Caco-2 (cell line): ENCODE data around the gene ANK3. TPM values are rescaled to one million over a fixed set of nuclear protein-coding genes. Genes with fewer than 3 reads are reported as not detected.

ENCODE experiments used
- BruUV-seq: library from RNA; stranded (reverse); fragments of 400-500 nt; replicated peaks from 2 replicates; lab custom pipeline; 2021; lab: Mats Ljungman, UMichigan
- CTCF ChIA-PET: fragments of 300-600 bp; sonication (Branson Sonifier 250); formaldehyde crosslinking; loops from one replicate; lab custom pipeline; 2022; ENCODE audit warnings: antibody characterized with exemption; lab: Charles Lee
- POLR2A ChIA-PET: fragments of 300-600 bp; sonication (Branson Sonifier 250); formaldehyde crosslinking; loops from one replicate; lab custom pipeline; 2022; ENCODE audit warnings: antibody characterized with exemption; lab: Charles Lee
- DNase-seq, 2 experiments: peaks; one replicate each; pipeline versions ENCODE4 v3.0.0 to v3.0.0-alpha.2; 2020 to 2022
- H3K27me3 ChIP-seq: replicated peaks from 2 replicates; pipeline ENCODE4 v1.6.0; 2011; ENCODE audit warnings: low read length; ENCODE audit not compliant: control insufficient read depth, insufficient read depth
- H3K36me3 ChIP-seq: 2 replicates; pipeline ENCODE4 v1.5.1; 2011; ENCODE audit warnings: low read length; ENCODE audit not compliant: control insufficient read depth, insufficient read depth
- H3K4me1 ChIP-seq: fragments of 250-450 bp; sonication (Bioruptor Pico); 2 replicates; pipeline ENCODE4 v1.5.1; 2020; ENCODE audit warnings: mild to moderate bottlenecking
- H3K4me3 ChIP-seq: 2 replicates; pipeline ENCODE4 v1.5.1; 2011; ENCODE audit warnings: low read depth, mild to moderate bottlenecking, control low read depth, low read length
- H3K9me3 ChIP-seq: fragments of 250-450 bp; sonication (Bioruptor Pico); 2 replicates; pipeline ENCODE4 v1.5.1; 2020; ENCODE audit warnings: mild to moderate bottlenecking, moderate library complexity
- H3K27ac Mint-ChIP-seq: one replicate; pipeline ENCODE4 v1.8.0; 2022; ENCODE audit warnings: mixed read lengths; ENCODE audit not compliant: unreplicated experiment
- H3K27me3 Mint-ChIP-seq: one replicate; pipeline ENCODE4 v1.8.0; 2022; ENCODE audit warnings: mixed read lengths; ENCODE audit not compliant: insufficient read depth, unreplicated experiment
- H3K36me3 Mint-ChIP-seq: one replicate; pipeline ENCODE4 v1.8.0; 2022; ENCODE audit warnings: mild to moderate bottlenecking, mixed read lengths; ENCODE audit not compliant: insufficient read depth, unreplicated experiment
- H3K4me1 Mint-ChIP-seq: one replicate; pipeline ENCODE4 v1.8.0; 2022; ENCODE audit warnings: low read depth, mixed read lengths; ENCODE audit not compliant: unreplicated experiment
- H3K4me3 Mint-ChIP-seq: one replicate; pipeline ENCODE4 v1.8.0; 2022; ENCODE audit warnings: mild to moderate bottlenecking, moderate library complexity, mixed read lengths; ENCODE audit not compliant: unreplicated experiment
- H3K9me3 Mint-ChIP-seq: one replicate; pipeline ENCODE4 v1.8.0; 2022; ENCODE audit warnings: mixed read lengths; ENCODE audit not compliant: unreplicated experiment
- CTCF ChIP-seq, 2 experiments: fragments of 200-600 bp in 1 of 2; IDR thresholded peaks; 1 replicate in 1 of 2; 2 replicates in 1 of 2; pipeline versions ENCODE4 v1.5.1 to v1.8.0; 2011 to 2022; ENCODE audit warnings: antibody characterized with exemption in 1 of 2, control low read depth in 1 of 2, inconsistent platforms in 1 of 2, low read depth in 1 of 2, low read length in 1 of 2, mild to moderate bottlenecking in 1 of 2, moderate library complexity in 1 of 2; ENCODE audit not compliant: insufficient read depth in 1 of 2, severe bottlenecking in 1 of 2, unreplicated experiment in 1 of 2
- intact Hi-C: fragments of 100-400 bp; cut with micrococcal nuclease; formaldehyde crosslinking; loops from one replicate; pipeline ENCODE4 v1.10.0; 2022; ENCODE audit not compliant: unreplicated experiment
- total RNA-seq: library from RNA; stranded (reverse); gene quantifications from 2 replicates; pipeline ENCODE4 v1.2.3, GENCODE V29; 2022

ANK3 gene
- total RNA-seq, 1 experiment from 2014 or later, result 46.7 TPM

- Mint-ChIP-seq H3K36me3 (no peaks in the 10 kb centered on the region), H3K27ac (peak overlapping the region; percentile 71), H3K4me3 (peak overlapping the region; percentile 54), H3K27me3 (no peaks in the 10 kb centered on the region), H3K4me1 (peaks cover 20% of the 10 kb centered on the region), H3K9me3 (peaks cover 8% of the 10 kb centered on the region)
- Histone ChIP-seq H3K27me3 (no peaks in the 10 kb centered on the region), H3K9me3 (no peaks in the 10 kb centered on the region), H3K4me3 (no peak overlapping the region), H3K4me1 (peaks cover 18% of the 10 kb centered on the region), H3K36me3 (no peaks in the 10 kb centered on the region)
- peak; percentile 66 to 75 for DNase-seq
- ChIA-PET POLR2A (no interaction called here), CTCF (interaction anchor here (0.6 to 1.3 kb wide), 2 partner anchors 35 to 1966 kb away, joined by 3 to 7 read pairs; partner anchors contain the start of gene UBE2D1)
- no peak for TF ChIP-seq CTCF (IDR thresholded peaks at IDR 0.05; ENCODE audit: insufficient read depth in 1 of 2, low read depth in 1 of 2, low read length in 1 of 2, severe bottlenecking in 1 of 2, unreplicated experiment in 1 of 2)
- BruUV-seq, result TSS peak; percentile 74
- intact Hi-C loops, result loop anchor here (1.0 kb wide), 1 partner anchor 17 kb away; no protein-coding TSS in a partner anchor
Observed at GRCh38 chr10:60299961-60300883, 89.5 kb downstream of the ANK3 start.

DNA sequence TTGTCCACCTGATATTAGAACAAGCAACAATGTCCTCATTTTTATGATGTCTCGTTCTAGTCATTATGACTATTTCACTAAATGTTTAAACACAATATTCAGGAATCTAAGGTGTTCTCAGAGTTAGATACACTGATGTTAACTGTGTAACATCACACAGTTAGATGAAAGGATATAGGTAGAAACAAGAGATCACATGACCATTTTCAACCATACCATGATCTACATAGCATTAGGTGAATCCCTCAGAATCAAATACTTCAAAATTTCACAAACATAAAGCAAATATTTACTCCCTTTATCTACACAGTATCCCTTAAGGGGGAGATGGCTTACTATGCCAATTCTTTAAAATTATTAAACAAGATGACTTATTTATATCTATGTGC, 90.3 kb downstream of the ANK3 start:
- Histone ChIP-seq H3K9me3 (no peaks in the 10 kb centered on the region), H3K4me1 (peaks cover 18% of the 10 kb centered on the region), H3K4me3 (no peak overlapping the region), H3K27me3 (no peaks in the 10 kb centered on the region), H3K36me3 (no peaks in the 10 kb centered on the region)
- intact Hi-C loops, result no loop called here
- H3K4me3 Mint-ChIP-seq, result no peak overlapping the region
- peaks cover 8% of the 10 kb centered on the region for H3K9me3 Mint-ChIP-seq
- H3K27ac Mint-ChIP-seq, result peak overlapping the region; percentile 71
- POLR2A ChIA-PET, result no interaction called here
- no peaks in the 10 kb centered on the region for H3K27me3 Mint-ChIP-seq
- CTCF ChIA-PET, result no interaction called here
- no peak for DNase-seq
- no peak for TF ChIP-seq CTCF (IDR thresholded peaks at IDR 0.05; ENCODE audit: insufficient read depth in 1 of 2, low read depth in 1 of 2, low read length in 1 of 2, severe bottlenecking in 1 of 2, unreplicated experiment in 1 of 2)
- no TSS peak for BruUV-seq
- peaks cover 20% of the 10 kb centered on the region for H3K4me1 Mint-ChIP-seq
- no peaks in the 10 kb centered on the region for H3K36me3 Mint-ChIP-seq

DNA sequence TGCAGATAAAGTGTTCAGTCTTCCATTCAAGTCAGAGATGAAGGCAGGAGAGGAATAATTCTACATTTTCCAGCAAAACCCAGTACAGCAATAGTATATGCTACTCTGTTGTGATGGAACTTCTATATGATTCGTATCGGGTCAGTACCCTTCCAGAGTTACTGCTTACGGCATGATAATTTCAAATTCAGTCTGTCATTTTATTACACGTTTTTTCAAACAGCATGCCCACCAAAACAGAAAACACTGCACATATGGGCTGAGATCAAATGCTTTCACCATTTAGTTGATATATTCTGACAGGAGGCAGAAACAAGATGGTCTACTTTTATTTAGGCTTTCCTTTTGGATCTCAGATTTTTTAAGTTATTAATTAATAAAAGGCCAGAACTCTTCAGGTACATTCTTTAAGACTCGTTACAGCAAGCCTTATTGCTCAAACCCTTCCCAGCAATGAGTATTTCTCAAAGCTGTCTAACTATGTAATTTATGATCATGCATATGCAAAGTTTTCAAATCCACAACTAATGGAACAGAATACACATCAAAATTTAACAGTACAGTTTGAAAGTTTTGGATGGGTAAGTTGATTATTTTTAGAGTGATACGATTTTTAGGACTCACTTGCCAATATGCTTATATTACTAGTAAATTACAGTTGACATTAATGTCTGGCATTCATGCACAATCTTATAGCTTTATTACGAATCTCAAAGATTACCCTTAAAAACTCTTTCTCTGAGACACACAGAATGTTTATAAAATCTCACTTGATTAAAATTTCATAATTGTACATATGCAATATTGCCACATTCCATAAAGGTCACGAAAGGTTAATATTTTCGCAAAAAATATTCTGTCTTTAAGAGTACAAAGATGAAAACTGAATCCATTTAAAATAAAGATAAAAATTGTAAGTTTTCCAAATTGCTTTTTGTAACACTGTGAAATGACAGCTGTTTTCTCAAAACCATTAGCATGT, 91.0 kb downstream of the ANK3 start:
- no peak for TF ChIP-seq CTCF (IDR thresholded peaks at IDR 0.05; ENCODE audit: insufficient read depth in 1 of 2, low read depth in 1 of 2, low read length in 1 of 2, severe bottlenecking in 1 of 2, unreplicated experiment in 1 of 2)
- H3K9me3 ChIP-seq, result no peaks in the 10 kb centered on the region
- H3K27me3 ChIP-seq, result no peaks in the 10 kb centered on the region
- H3K36me3 ChIP-seq, result no peaks in the 10 kb centered on the region
- Mint-ChIP-seq H3K9me3 (peaks cover 8% of the 10 kb centered on the region), H3K4me3 (no peak overlapping the region), H3K27me3 (no peaks in the 10 kb centered on the region), H3K4me1 (peaks cover 20% of the 10 kb centered on the region), H3K27ac (no peak overlapping the region), H3K36me3 (no peaks in the 10 kb centered on the region)
- ChIA-PET CTCF (no interaction called here), POLR2A (no interaction called here)
- H3K4me3 ChIP-seq, result no peak overlapping the region
- BruUV-seq, result no TSS peak
- intact Hi-C loops, result no loop called here
- peaks cover 18% of the 10 kb centered on the region for H3K4me1 ChIP-seq
- no peak for DNase-seq
